Activated T-cell treated with anti-CD3 and anti-CD28 coated beads for 1 hour (primary cell): ENCODE data around the gene OR5AU1.
"Not testable (repeated sequence)": the region's sequence is repeated elsewhere in the genome, so short reads cannot be mapped to it uniquely, and the experiment has no call there.

Source experiments
- DNase-seq: peaks from one replicate; pipeline ENCODE4 v3.0.0-alpha.2; 2020; ENCODE audit warnings: low read depth

Gene OR5AU1

GRCh38 chr14:21171128-21171527 is 15.3 kb upstream of the OR5AU1 start:
- no peak for DNase-seq

GRCh38 chr14:21169573-21169972 is 13.7 kb upstream of the OR5AU1 start:
- no peak for DNase-seq

DNA sequence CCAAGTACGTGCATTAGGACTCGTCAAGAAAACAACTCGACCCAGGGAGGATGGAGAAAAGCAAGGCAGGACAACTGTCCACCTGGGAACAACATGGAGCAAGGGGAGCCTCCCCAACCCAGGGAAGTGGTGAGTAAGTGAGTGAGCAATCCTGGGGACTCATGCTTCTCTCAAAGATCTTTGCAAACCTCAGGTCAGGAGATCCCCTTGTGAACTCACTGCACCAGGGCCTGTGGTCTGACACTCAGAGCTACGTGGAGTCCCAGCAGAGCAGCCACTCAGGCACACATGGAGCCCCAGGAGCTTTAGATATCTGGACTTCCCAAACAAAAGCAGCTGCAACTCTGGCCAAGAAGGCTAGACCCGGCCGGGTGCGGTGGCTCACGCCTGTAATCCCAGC is 12.2 kb upstream of the OR5AU1 start:
- DNase-seq: no peak

GRCh38 chr14:21165670-21166069 is 9.8 kb upstream of the OR5AU1 start:
- not testable (repeated sequence) for DNase-seq

GRCh38 chr14:21165002-21165605 is 9.2 kb upstream of the OR5AU1 start:
- not testable (repeated sequence) for DNase-seq

GRCh38 chr14:21163871-21164291 is 8.0 kb upstream of the OR5AU1 start:
- no peak for DNase-seq

DNA sequence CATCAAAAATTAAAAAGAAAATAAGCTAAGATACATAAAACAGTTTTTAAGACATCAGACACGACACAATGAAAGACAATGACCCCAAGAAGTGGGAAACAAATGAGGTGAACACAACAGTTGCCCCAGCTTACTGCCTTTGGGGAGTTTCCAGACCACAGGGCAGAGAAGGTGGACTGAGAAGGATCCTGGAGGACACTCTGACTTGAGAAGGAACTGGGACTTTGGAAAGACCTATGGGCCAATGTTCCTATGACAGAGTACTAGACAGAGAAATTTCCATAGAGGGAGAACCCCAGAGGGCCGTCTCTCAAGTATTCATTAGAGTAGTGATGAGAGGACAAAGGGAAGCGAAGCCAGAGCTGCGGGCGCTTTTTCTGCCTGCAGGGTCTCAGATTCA is 6.2 kb upstream of the OR5AU1 start:
- no peak for DNase-seq

DNA sequence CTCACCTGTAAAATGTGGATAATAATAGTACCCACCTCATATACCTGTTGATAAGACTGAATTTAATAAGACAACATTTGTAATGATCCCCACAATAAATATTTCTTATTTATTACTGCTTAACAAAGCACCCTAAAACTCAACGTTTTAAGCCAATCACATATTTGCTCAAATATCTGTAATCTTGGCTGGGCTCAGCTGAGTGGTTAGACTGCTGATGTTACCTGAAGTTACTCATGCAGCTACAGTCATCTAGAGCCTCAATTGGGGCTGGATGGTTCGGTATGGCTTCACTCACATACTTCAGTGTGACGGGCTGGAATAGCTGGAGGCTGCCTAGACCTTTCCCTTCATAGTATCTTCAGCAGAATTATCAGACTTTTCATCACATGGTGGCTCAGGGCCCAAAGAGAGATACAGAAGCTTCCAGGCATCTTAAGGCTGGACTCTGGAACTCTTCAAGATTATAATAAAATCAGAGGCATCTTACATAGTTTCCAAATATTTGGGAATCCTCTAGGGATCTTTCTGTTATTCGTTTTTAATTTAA is 4.3 kb upstream of the OR5AU1 start:
- no peak for DNase-seq

DNA sequence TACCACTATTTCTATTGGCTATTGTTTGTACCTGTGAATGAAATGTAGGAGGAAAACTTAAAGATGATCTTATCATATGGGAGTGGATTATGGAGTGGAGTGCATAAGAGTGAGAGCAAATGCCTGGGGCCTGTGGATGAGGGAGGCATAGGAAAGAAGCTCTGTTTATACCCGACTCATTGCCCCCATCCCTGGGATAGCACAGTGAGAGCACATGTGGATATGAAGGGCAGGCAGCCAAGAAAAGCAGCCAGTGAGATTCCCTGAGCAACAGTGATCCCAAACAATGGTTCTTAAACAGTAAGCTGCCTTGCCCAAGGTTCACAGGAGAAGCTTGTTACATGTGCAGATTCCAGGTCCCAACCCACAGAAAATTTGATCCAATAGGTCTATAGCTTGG is 2.3 kb upstream of the OR5AU1 start:
- DNase-seq: not testable (repeated sequence)

GRCh38 chr14:21149641-21150367 is 6.1 kb downstream of the OR5AU1 start:
- no peak for DNase-seq

GRCh38 chr14:21145437-21145836 is 10.4 kb downstream of the OR5AU1 start:
- no peak for DNase-seq

GRCh38 chr14:21142357-21142756 is 13.5 kb downstream of the OR5AU1 start:
- no peak for DNase-seq

DNA sequence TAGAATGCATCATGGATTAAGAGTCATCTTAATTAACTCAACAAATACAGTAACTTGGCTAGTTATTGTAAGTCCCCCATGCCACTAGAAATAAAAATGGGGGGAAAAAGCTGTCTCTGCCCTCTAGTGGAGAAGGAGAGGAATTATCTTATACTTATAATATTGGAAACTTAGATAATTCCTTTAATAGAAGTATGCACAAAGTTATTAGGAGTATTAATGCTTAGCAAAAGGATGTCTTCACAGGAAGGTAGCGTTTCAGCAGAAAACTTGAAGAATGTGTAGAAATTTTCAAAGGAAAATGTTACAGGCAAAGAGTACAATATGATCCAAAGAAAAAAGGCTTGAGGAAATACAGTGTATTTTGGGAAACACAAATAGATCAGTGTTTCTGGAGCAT is 19.8 kb downstream of the OR5AU1 start:
- DNase-seq: no peak

DNA sequence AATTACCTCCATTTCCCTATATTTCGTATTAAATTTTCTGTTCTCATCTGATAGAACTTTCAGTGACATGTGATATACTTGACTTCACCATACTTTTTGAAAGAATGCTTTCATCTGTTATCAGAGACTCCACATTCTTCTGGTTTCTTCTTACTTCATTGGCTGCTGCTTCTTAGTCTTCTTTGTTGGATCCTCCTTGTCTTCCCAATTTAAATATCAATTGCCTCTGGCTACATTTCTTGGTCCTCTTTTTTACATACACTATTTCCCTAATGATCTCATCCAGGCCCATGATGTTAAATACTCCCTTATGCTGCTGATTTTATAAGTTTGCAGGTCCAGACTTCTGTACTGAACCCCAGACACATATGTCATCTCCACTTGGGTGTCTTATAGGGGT is 22.0 kb downstream of the OR5AU1 start:
- DNase-seq: no peak

DNA sequence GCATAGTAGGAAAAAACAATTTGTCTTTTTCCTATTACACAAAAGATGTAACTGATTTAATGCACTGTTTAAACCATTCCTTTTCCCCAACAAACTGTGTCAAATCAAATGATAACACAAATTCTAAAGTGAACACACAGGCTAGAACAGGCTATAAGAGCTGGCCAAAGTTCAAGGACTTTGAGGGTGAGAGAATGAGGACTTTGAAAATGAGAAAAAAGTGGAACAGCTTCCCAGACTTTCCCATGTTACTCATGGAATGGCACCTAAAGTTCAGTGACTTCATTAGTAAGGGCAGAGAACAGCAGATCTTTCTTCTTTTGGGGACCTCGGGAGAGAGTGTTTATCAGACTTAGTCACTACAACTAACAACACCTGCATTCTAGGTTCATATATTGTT is 32.4 kb downstream of the OR5AU1 start:
- DNase-seq: no peak

- DNase-seq: no peak
Measured at GRCh38 chr14:21121122-21121521, 34.7 kb downstream of the OR5AU1 start.

DNA sequence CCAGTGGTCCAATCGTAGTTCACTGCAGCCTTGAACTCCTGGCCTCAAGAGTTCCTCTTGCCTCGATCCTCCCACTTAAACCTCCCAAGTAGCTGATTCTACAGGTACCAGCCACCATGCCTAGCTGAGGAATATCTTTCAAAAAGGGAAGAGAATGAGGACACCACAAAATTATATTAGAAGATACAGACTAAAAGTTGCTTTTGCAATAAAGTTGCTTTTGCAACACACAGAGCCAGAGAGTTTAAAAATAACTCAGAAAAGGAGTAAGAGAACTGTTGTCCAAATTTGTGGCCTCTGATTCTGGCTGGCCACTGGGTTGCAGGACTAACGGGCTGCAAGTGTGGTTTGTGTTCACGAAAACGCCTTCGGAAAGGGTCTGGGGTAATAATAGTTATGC is 35.2 kb downstream of the OR5AU1 start:
- DNase-seq: no peak

DNA sequence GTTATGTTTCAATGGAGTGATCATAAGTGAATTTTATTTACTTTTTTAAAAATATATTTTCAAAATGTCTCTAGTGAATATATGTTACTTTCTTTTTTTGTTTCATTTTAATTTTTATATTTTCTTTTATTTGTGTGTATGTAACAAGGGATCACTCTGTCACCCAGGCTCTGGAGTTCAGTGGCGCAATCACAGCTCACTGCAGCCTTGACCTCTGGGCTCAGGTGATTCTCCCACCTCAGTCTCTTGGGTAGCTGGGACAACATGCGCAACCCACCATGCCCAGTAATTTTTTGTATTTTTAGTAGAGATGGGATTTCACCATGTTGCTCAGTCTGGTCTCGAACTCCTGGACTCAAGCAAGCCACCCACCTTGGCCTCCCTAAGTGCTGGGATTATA is 36.9 kb downstream of the OR5AU1 start:
- DNase-seq: no peak

GRCh38 chr14:21113369-21113768 is 42.5 kb downstream of the OR5AU1 start:
- DNase-seq: no peak

DNA sequence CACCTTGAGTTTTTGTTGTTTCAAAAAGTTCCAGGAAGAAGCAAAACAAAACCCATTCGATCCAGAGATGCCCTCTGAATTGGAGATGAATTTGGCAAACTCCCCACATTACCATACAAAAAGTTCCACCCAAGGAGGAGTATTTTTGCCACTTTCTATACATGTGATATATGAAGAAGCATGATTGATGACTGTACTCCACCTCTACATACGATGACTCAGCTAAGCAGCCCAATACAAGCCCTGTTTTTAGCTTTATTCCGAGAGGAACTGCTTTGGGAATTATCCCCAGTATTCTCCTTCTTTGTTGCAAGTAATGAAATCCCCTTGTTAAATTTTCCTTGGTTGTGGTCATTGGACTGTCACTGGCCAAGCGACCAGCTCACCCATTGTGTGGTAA is 43.6 kb downstream of the OR5AU1 start:
- DNase-seq: no peak

GRCh38 chr14:21109377-21110138 is 46.3 kb downstream of the OR5AU1 start:
- DNase-seq: no peak

- no peak for DNase-seq
Measured at GRCh38 chr14:21108791-21109190, 47.1 kb downstream of the OR5AU1 start.

DNA sequence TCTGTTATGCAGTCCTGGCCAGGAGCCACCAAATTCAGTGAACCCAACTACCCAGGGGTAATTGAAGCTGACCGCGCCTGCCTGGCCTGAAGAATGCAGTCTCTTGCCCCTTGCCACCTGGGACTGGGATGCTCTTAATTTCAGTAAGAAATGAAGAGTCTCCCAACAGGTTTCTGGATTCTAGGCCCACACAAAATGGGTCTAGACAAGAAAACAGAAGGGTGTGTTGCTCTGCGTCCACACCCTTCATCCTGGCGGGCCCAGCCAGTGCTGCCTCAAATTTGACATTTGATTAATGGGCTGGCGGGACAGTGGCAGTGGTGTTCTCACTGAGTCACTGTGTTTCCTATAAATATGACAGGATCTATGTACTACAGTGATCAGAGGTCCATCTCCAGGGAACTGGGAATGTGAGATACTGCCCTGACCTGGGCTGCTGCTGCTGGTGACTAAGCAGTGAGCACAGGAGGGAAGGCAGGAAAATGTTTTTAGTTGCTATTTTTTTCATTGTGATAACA is 48.5 kb downstream of the OR5AU1 start:
- DNase-seq: no peak
